HEK293 (cell line): ENCODE data around the gene ARRDC2.
A peak's percentile ranks its signal among the peaks of the same experiment; 100 is the strongest.

Source experiments
- BCL11B ChIP-seq: fragments of 450-650 bp; formaldehyde crosslinking; IDR thresholded peaks from 2 replicates; pipeline ENCODE4 v1.5.1; 2016; ENCODE audit warnings: low read depth, missing biosample characterization, missing genetic modification characterization
- GLI2 ChIP-seq: fragments of 450-650 bp; formaldehyde crosslinking; IDR thresholded peaks from 2 replicates; pipeline ENCODE4; 2017; ENCODE audit warnings: missing biosample characterization, missing genetic modification characterization, low read depth, borderline replicate concordance
- MYNN ChIP-seq: fragments of 450-650 bp; formaldehyde crosslinking; IDR thresholded peaks from 2 replicates; pipeline ENCODE4 v1.5.1; 2016; ENCODE audit warnings: missing biosample characterization, missing genetic modification characterization, borderline replicate concordance
- OSR2 ChIP-seq: fragments of 450-650 bp; formaldehyde crosslinking; IDR thresholded peaks from 2 replicates; pipeline ENCODE4 v1.5.1; 2016; ENCODE audit warnings: missing biosample characterization, missing genetic modification characterization
- PATZ1 ChIP-seq: fragments of 450-650 bp; formaldehyde crosslinking; IDR thresholded peaks from 2 replicates; pipeline ENCODE4 v1.5.1; 2016; ENCODE audit warnings: missing biosample characterization, missing genetic modification characterization
- REST ChIP-seq: fragments of 450-650 bp; formaldehyde crosslinking; IDR thresholded peaks from 2 replicates; pipeline ENCODE4 v1.5.1; 2016; ENCODE audit warnings: missing biosample characterization, missing genetic modification characterization
- YY2 ChIP-seq: fragments of 450-650 bp; formaldehyde crosslinking; IDR thresholded peaks from 2 replicates; pipeline ENCODE4 v1.5.1; 2016; ENCODE audit warnings: missing biosample characterization, missing genetic modification characterization
- ZBTB10 ChIP-seq: fragments of 450-650 bp; formaldehyde crosslinking; IDR thresholded peaks from 2 replicates; pipeline ENCODE4 v1.5.1; 2016; ENCODE audit warnings: missing biosample characterization, missing genetic modification characterization
- ZEB2 ChIP-seq: fragments of 450-650 bp; formaldehyde crosslinking; IDR thresholded peaks from 2 replicates; pipeline ENCODE4 v1.5.1; 2016; ENCODE audit warnings: missing biosample characterization, missing genetic modification characterization
- ZFP69B ChIP-seq: fragments of 450-650 bp; formaldehyde crosslinking; IDR thresholded peaks from 2 replicates; pipeline ENCODE4 v1.5.1; 2016; ENCODE audit warnings: missing biosample characterization, missing genetic modification characterization
- ZNF121 ChIP-seq: fragments of 450-650 bp; formaldehyde crosslinking; IDR thresholded peaks from 2 replicates; pipeline ENCODE4 v1.5.1; 2016; ENCODE audit warnings: missing biosample characterization, missing genetic modification characterization
- ZNF146 ChIP-seq: fragments of 450-650 bp; formaldehyde crosslinking; IDR thresholded peaks from 2 replicates; pipeline ENCODE4 v1.5.1; 2016; ENCODE audit warnings: missing biosample characterization, missing genetic modification characterization
- ZNF148 ChIP-seq: fragments of 450-650 bp; formaldehyde crosslinking; IDR thresholded peaks from 2 replicates; pipeline ENCODE4 v1.5.0; 2017; ENCODE audit warnings: missing biosample characterization, missing genetic modification characterization, borderline replicate concordance
- ZNF16 ChIP-seq: fragments of 450-650 bp; formaldehyde crosslinking; IDR thresholded peaks from 2 replicates; pipeline ENCODE4 v1.5.1; 2016; ENCODE audit warnings: low read depth, missing biosample characterization, missing genetic modification characterization
- ZNF211 ChIP-seq: fragments of 450-650 bp; formaldehyde crosslinking; IDR thresholded peaks from 2 replicates; pipeline ENCODE4 v1.5.1; 2016; ENCODE audit warnings: low read depth, missing biosample characterization, missing genetic modification characterization
- ZNF354C ChIP-seq: fragments of 450-650 bp; formaldehyde crosslinking; IDR thresholded peaks from 2 replicates; pipeline ENCODE4 v1.5.1; 2016; ENCODE audit warnings: missing biosample characterization, missing genetic modification characterization, low read depth, borderline replicate concordance
- ZNF501 ChIP-seq: fragments of 450-650 bp; formaldehyde crosslinking; IDR thresholded peaks from 2 replicates; pipeline ENCODE4 v1.5.1; 2016; ENCODE audit warnings: missing biosample characterization, missing genetic modification characterization
- ZNF510 ChIP-seq: fragments of 450-650 bp; formaldehyde crosslinking; IDR thresholded peaks from 2 replicates; pipeline ENCODE4 v1.5.1; 2018; ENCODE audit warnings: mild to moderate bottlenecking, missing genetic modification characterization, missing biosample characterization; ENCODE audit not compliant: insufficient replicate concordance
- ZNF514 ChIP-seq: fragments of 450-650 bp; formaldehyde crosslinking; IDR thresholded peaks from 2 replicates; pipeline ENCODE4 v1.5.1; 2016; ENCODE audit warnings: missing biosample characterization, missing genetic modification characterization
- ZNF529 ChIP-seq: fragments of 450-650 bp; formaldehyde crosslinking; IDR thresholded peaks from 2 replicates; pipeline ENCODE4 v1.5.1; 2017; ENCODE audit warnings: missing genetic modification characterization, missing biosample characterization; ENCODE audit not compliant: insufficient replicate concordance
- ZNF530 ChIP-seq: fragments of 450-650 bp; formaldehyde crosslinking; IDR thresholded peaks from 2 replicates; pipeline ENCODE4 v1.5.1; 2016; ENCODE audit warnings: low read depth, missing biosample characterization, missing genetic modification characterization
- ZNF580 ChIP-seq: fragments of 450-650 bp; formaldehyde crosslinking; IDR thresholded peaks from 2 replicates; pipeline ENCODE4 v1.5.1; 2016; ENCODE audit warnings: missing biosample characterization, missing genetic modification characterization
- ZNF645 ChIP-seq: fragments of 450-650 bp; formaldehyde crosslinking; IDR thresholded peaks from 2 replicates; pipeline ENCODE4; 2016; ENCODE audit warnings: missing biosample characterization, missing genetic modification characterization
- ZNF692 ChIP-seq: fragments of 450-650 bp; formaldehyde crosslinking; IDR thresholded peaks from 2 replicates; pipeline ENCODE4 v1.5.1; 2016; ENCODE audit warnings: missing biosample characterization, missing genetic modification characterization
- ZNF837 ChIP-seq: fragments of 450-650 bp; formaldehyde crosslinking; IDR thresholded peaks from 2 replicates; pipeline ENCODE4 v1.5.1; 2016; ENCODE audit warnings: missing biosample characterization, missing genetic modification characterization

ARRDC2 gene

GRCh38 chr19:18007044-18007916 lies 690 bp upstream of the ARRDC2 start (continued):
- TF ChIP-seq PATZ1 (tag by site-specific recombination) (peak; percentile 10; the same call in 1 of the 2 replicates), ZNF121 (tag by site-specific recombination) (no peak), ZNF514 (tag by site-specific recombination) (no peak), ZEB2 (tag by site-specific recombination) (peak; percentile 67), ZNF837 (tag by site-specific recombination) (no peak), OSR2 (tag by site-specific recombination) (no peak), GLI2 (tag by site-specific recombination) (no peak), MYNN (tag by site-specific recombination) (no peak), ZNF529 (tag by site-specific recombination) (no peak), ZNF645 (tag by site-specific recombination) (no peak), REST (tag by site-specific recombination) (no peak), ZNF501 (tag by site-specific recombination) (peak; percentile 64; the same call in 1 of the 2 replicates), ZNF211 (tag by site-specific recombination) (no peak), ZNF146 (tag by site-specific recombination) (no peak), ZNF530 (tag by site-specific recombination) (no peak), ZFP69B (tag by site-specific recombination) (no peak), ZNF580 (tag by site-specific recombination) (no peak), ZNF692 (no peak), ZNF510 (no peak), ZNF148 (no peak), BCL11B (tag by site-specific recombination) (no peak), ZBTB10 (tag by site-specific recombination) (no peak; the same call in 1 of the 2 replicates), YY2 (tag by site-specific recombination) (no peak), ZNF354C (tag by site-specific recombination) (no peak), ZNF16 (tag by site-specific recombination) (no peak)
